Nephron (organoid): Measurements from ENCODE around the gene SLFN12L.

Experiments used
- H3K27ac Mint-ChIP-seq, 3 experiments: 2 replicates each; pipeline ENCODE4 v1.8.0; 2020; ENCODE audit warnings: mixed read lengths in 3 of 3, mild to moderate bottlenecking in 2 of 3, moderate library complexity in 1 of 3
- H3K27me3 Mint-ChIP-seq: 2 replicates; pipeline ENCODE4 v1.8.0; 2021; ENCODE audit warnings: low read depth, mild to moderate bottlenecking, moderate library complexity, mixed read lengths
- H3K36me3 Mint-ChIP-seq: 2 replicates; pipeline ENCODE4 v1.8.0; 2020; ENCODE audit warnings: low read depth, mixed read lengths
- H3K4me1 Mint-ChIP-seq: 2 replicates; pipeline ENCODE4 v1.8.0; 2020; ENCODE audit warnings: mixed read lengths
- H3K4me3 Mint-ChIP-seq, 3 experiments: 2 replicates each; pipeline ENCODE4 v1.8.0; 2020; ENCODE audit warnings: mild to moderate bottlenecking in 3 of 3, mixed read lengths in 3 of 3, moderate library complexity in 2 of 3
- H3K9me3 Mint-ChIP-seq: 2 replicates; pipeline ENCODE4 v1.8.0; 2020; ENCODE audit warnings: mixed read lengths
- CTCF ChIP-seq, 3 experiments: fragments of 200-600 bp; sonication (generic); IDR thresholded peaks; one replicate each; pipeline ENCODE4 v1.5.0; 2021; ENCODE audit warnings: antibody characterized with exemption in 3 of 3; ENCODE audit not compliant: unreplicated experiment in 3 of 3

Gene SLFN12L

DNA sequence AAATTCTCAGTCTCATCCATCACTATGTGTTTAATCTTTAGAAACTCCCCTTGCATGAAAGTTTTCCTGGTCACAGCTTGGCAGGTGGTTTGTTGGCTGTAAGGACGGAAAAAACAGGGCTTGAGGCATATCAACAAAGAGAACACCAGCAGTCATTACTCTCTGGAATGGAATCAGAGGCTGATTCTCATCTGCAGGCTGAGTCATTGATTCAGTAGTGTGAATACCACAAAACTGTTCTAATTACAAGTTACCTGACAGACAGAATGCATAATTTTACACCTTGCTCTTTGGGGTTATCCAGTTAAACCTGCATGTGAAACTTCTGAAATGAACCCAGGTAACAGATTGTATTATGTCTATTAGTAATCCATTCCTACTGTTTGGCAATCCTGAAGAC is 11.5 kb upstream of the SLFN12L start:
- no peak for TF ChIP-seq CTCF (IDR thresholded peaks at IDR 0.05; ENCODE audit: unreplicated experiment in 3 of 3)
- Mint-ChIP-seq H3K36me3 (no peaks in the 10 kb centered on the region), H3K4me1 (no peaks in the 10 kb centered on the region), H3K27me3 (peaks cover 69% of the 10 kb centered on the region), H3K4me3 (no peak overlapping the region), H3K27ac (no peak overlapping the region), H3K9me3 (no peaks in the 10 kb centered on the region)

DNA sequence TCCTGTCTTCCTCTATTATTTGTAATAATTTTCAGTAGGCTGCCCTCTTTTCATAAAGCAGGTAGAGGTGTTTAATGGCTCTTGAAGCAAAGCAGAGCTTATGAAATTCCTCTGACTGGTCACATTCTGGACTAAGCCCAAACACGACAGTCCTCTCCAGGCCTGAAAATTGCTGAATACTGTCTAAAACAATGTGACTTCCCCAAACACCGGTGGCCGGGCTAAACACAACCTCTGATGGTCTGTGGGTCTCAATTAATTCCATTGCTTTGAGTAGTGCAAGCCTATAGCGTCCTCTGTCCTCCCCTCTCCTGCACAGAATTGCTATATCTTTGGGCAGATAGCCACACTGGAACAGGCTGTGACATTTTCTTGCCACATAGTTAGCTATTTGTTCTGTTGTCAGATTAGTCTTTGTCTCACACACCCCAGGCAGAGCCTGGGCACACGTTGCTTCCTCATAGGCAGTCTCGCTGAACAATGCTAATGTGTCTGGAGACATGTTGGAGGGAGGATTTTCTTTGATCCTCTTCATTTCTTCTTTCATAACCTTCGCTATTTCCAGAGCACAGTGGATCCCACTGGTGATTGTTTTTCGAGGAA is 10.8 kb upstream of the SLFN12L start:
- peaks cover 65% of the 10 kb centered on the region for H3K27me3 Mint-ChIP-seq
- H3K4me3 Mint-ChIP-seq: no peak overlapping the region
- H3K9me3 Mint-ChIP-seq: no peaks in the 10 kb centered on the region
- H3K27ac Mint-ChIP-seq: no peak overlapping the region
- H3K4me1 Mint-ChIP-seq: no peaks in the 10 kb centered on the region
- no peaks in the 10 kb centered on the region for H3K36me3 Mint-ChIP-seq
- no peak for TF ChIP-seq CTCF (IDR thresholded peaks at IDR 0.05; ENCODE audit: unreplicated experiment in 3 of 3)

DNA sequence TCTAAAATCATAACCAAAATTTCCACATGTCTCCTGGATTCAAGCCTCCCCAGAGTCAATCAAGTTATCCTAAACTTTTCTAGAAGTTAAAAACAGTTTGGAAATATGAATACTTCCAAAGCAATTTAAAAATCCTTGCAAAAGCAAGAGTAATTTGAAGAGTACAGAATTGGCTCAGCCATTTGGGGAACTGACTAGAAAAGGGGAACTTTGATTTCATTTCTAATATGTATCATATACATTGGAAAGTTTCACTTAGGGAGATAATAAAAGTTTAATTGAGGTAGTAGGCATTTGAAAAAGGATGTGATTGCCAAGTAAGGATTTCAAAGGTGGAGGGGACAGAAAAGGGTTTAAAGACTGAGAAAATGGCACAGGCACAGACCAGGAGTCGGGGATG is 9.0 kb upstream of the SLFN12L start:
- Mint-ChIP-seq H3K27ac (no peak overlapping the region), H3K36me3 (no peaks in the 10 kb centered on the region), H3K9me3 (no peaks in the 10 kb centered on the region), H3K4me1 (no peaks in the 10 kb centered on the region), H3K4me3 (no peak overlapping the region), H3K27me3 (peaks cover 53% of the 10 kb centered on the region)
- TF ChIP-seq CTCF (IDR thresholded peaks at IDR 0.05; ENCODE audit: unreplicated experiment in 3 of 3): no peak

DNA sequence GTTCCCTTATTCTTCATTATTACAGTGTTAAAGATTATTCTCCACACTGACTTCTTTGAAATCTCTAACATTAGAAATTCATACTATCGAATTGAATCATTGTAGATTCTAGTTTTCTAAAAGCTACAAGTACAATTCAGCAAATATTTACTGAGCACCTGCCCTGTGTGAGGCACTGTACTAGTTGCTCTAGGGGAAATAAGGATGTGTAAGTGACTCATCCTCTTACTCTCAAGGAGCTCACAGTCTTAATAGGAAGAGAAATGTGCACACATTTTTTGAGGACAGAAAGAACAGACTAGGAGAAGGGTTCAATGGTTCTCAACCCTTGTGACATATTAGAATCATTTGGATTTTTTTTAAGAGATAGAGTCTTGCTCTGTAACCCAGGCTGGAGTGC is 7.7 kb upstream of the SLFN12L start:
- Mint-ChIP-seq H3K4me3 (no peak overlapping the region), H3K27ac (no peak overlapping the region), H3K36me3 (no peaks in the 10 kb centered on the region), H3K27me3 (peaks cover 55% of the 10 kb centered on the region), H3K9me3 (no peaks in the 10 kb centered on the region), H3K4me1 (no peaks in the 10 kb centered on the region)
- no peak for TF ChIP-seq CTCF (IDR thresholded peaks at IDR 0.05; ENCODE audit: unreplicated experiment in 3 of 3)

- Mint-ChIP-seq H3K36me3 (no peaks in the 10 kb centered on the region), H3K4me3 (no peak overlapping the region), H3K27ac (no peak overlapping the region), H3K27me3 (peaks cover 55% of the 10 kb centered on the region), H3K4me1 (peaks cover 5% of the 10 kb centered on the region), H3K9me3 (no peaks in the 10 kb centered on the region)
- TF ChIP-seq CTCF (IDR thresholded peaks at IDR 0.05; ENCODE audit: unreplicated experiment in 3 of 3): no peak
These were observed 6.4 kb upstream of the SLFN12L start for GRCh38 chr17:35543856-35544255.

DNA sequence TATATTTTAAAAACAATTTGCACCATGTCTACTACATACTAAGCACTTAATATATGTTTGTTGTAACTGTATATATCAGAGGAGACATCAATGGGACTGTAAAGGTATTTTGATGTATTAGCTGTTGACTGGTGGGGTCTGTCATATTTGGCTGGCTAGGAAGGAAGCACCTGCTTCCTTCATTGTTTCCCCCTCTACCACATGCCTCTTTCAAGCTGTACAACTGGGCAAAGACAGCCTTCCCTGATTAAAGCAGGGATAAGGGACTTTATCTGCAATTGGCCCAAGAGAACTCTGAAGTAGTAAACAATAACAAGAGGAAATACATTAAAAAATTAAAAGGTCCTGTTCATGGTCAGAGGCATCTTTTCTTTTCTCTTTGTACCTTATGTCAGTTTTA is 5.5 kb upstream of the SLFN12L start:
- H3K27ac Mint-ChIP-seq: no peak overlapping the region
- H3K36me3 Mint-ChIP-seq: no peaks in the 10 kb centered on the region
- H3K4me3 Mint-ChIP-seq: no peak overlapping the region

More for the DNA sequence above, 5.5 kb upstream of the SLFN12L start:
- peaks cover 10% of the 10 kb centered on the region for H3K4me1 Mint-ChIP-seq
- peaks cover 48% of the 10 kb centered on the region for H3K27me3 Mint-ChIP-seq
- no peak for TF ChIP-seq CTCF (IDR thresholded peaks at IDR 0.05; ENCODE audit: unreplicated experiment in 3 of 3)
- H3K9me3 Mint-ChIP-seq: no peaks in the 10 kb centered on the region
